Keratinocyte (primary cell): ENCODE data around the gene FBXO46.

ENCODE experiments used
- EZH2 ChIP-seq: IDR thresholded peaks from one replicate; pipeline ENCODE4 v1.6.1; 2012; ENCODE audit warnings: inconsistent platforms, mild to moderate bottlenecking, low read length, moderate library complexity
- TF ChIP-seq, protein P1 (sequence below), 3 experiments: IDR thresholded peaks in 1 of 3; conservative IDR thresholded peaks in 1 of 3; optimal IDR thresholded peaks in 1 of 3; 2 replicates in 2 of 3; 3 replicates in 1 of 3; pipeline versions ENCODE3 to v1.5.1; 2011; ENCODE audit warnings: low read length in 3 of 3, mild to moderate bottlenecking in 3 of 3, moderate library complexity in 2 of 3, control low read depth in 1 of 3, inconsistent platforms in 1 of 3; ENCODE audit not compliant: insufficient read depth in 2 of 3; ENCODE audit errors: extremely low read depth in 1 of 3

GRCh38 chr19:45682117-45682516 lies 48.6 kb downstream of the FBXO46 start:
- TF ChIP-seq, protein P1, sequence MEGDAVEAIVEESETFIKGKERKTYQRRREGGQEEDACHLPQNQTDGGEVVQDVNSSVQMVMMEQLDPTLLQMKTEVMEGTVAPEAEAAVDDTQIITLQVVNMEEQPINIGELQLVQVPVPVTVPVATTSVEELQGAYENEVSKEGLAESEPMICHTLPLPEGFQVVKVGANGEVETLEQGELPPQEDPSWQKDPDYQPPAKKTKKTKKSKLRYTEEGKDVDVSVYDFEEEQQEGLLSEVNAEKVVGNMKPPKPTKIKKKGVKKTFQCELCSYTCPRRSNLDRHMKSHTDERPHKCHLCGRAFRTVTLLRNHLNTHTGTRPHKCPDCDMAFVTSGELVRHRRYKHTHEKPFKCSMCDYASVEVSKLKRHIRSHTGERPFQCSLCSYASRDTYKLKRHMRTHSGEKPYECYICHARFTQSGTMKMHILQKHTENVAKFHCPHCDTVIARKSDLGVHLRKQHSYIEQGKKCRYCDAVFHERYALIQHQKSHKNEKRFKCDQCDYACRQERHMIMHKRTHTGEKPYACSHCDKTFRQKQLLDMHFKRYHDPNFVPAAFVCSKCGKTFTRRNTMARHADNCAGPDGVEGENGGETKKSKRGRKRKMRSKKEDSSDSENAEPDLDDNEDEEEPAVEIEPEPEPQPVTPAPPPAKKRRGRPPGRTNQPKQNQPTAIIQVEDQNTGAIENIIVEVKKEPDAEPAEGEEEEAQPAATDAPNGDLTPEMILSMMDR (optimal IDR thresholded peaks at IDR 0.05 in 1 of 3, IDR thresholded peaks at IDR 0.05 in 1 of 3, conservative IDR thresholded peaks at IDR 0.05 in 1 of 3; ENCODE audit: extremely low read depth in 1 of 3, insufficient read depth in 2 of 3, low read length in 3 of 3) = no peak
- TF ChIP-seq EZH2 = no peak
